Calu3 (cell line): Measurements from ENCODE around the gene ADRB2. TPM values are rescaled to one million over a fixed set of nuclear protein-coding genes. Genes with fewer than 3 reads are reported as not detected.

Source experiments
- BruUV-seq: library from RNA; stranded (reverse); fragments of 400-500 nt; replicated peaks from 2 replicates; lab custom pipeline; 2021; lab: Mats Ljungman, UMichigan
- CTCF ChIA-PET: fragments of 300-600 bp; sonication (Branson Sonifier 250); formaldehyde crosslinking; loops from one replicate; lab custom pipeline; 2022; ENCODE audit warnings: antibody characterized with exemption; lab: Charles Lee
- DNase-seq: peaks from one replicate; pipeline ENCODE4 v3.0.0; 2022
- H3K27ac Mint-ChIP-seq: one replicate; pipeline ENCODE4 v1.8.0; 2022; ENCODE audit warnings: mixed read lengths; ENCODE audit not compliant: unreplicated experiment
- H3K27me3 Mint-ChIP-seq: one replicate; pipeline ENCODE4 v1.8.0; 2022; ENCODE audit warnings: mixed read lengths; ENCODE audit not compliant: unreplicated experiment
- H3K36me3 Mint-ChIP-seq: one replicate; pipeline ENCODE4 v1.8.0; 2022; ENCODE audit warnings: mild to moderate bottlenecking, moderate library complexity, mixed read lengths; ENCODE audit not compliant: insufficient read depth, unreplicated experiment
- H3K4me1 Mint-ChIP-seq: one replicate; pipeline ENCODE4 v1.8.0; 2022; ENCODE audit warnings: mild to moderate bottlenecking, low read depth, mixed read lengths; ENCODE audit not compliant: unreplicated experiment
- H3K4me3 Mint-ChIP-seq: one replicate; pipeline ENCODE4 v1.8.0; 2022; ENCODE audit warnings: mild to moderate bottlenecking, low read depth, moderate library complexity, mixed read lengths; ENCODE audit not compliant: unreplicated experiment
- H3K9me3 Mint-ChIP-seq: one replicate; pipeline ENCODE4 v1.8.0; 2022; ENCODE audit warnings: low read depth, mixed read lengths; ENCODE audit not compliant: unreplicated experiment
- CTCF ChIP-seq: fragments of 200-600 bp; IDR thresholded peaks from one replicate; pipeline ENCODE4 v1.8.0; 2022; ENCODE audit warnings: antibody characterized with exemption; ENCODE audit not compliant: unreplicated experiment
- intact Hi-C: fragments of 100-400 bp; cut with micrococcal nuclease; formaldehyde crosslinking; loops from one replicate; pipeline ENCODE4 v1.10.0; 2022; ENCODE audit not compliant: unreplicated experiment
- total RNA-seq: library from RNA; stranded (reverse); gene quantifications from 2 replicates; pipeline ENCODE4 v1.2.3, GENCODE V29; 2022

ADRB2 gene
- total RNA-seq, 1 experiment from 2014 or later = 16.9 TPM

- no TSS peak for BruUV-seq
- H3K36me3 Mint-ChIP-seq = no peaks in the 10 kb centered on the region
- DNase-seq = no peak
- CTCF ChIA-PET = no interaction called here
- no peaks in the 10 kb centered on the region for H3K27me3 Mint-ChIP-seq
- H3K4me1 Mint-ChIP-seq = no peaks in the 10 kb centered on the region
- no peak overlapping the region for H3K4me3 Mint-ChIP-seq
- no peak for TF ChIP-seq CTCF
- no peak overlapping the region for H3K27ac Mint-ChIP-seq
- intact Hi-C loops = no loop called here
- no peaks in the 10 kb centered on the region for H3K9me3 Mint-ChIP-seq
Observed at GRCh38 chr5:148853868-148854267, 27.5 kb downstream of the ADRB2 start.

- intact Hi-C loops = no loop called here
- DNase-seq = no peak
- no peaks in the 10 kb centered on the region for H3K27me3 Mint-ChIP-seq
- H3K4me3 Mint-ChIP-seq = no peak overlapping the region
- no peaks in the 10 kb centered on the region for H3K36me3 Mint-ChIP-seq
- H3K4me1 Mint-ChIP-seq = no peaks in the 10 kb centered on the region
- H3K27ac Mint-ChIP-seq = no peak overlapping the region
- no peak for TF ChIP-seq CTCF
- H3K9me3 Mint-ChIP-seq = no peaks in the 10 kb centered on the region
- CTCF ChIA-PET = no interaction called here
- no TSS peak for BruUV-seq
Observed at GRCh38 chr5:148855249-148856008, 29.0 kb downstream of the ADRB2 start.

GRCh38 chr5:148856009-148856367, 29.6 kb downstream of the ADRB2 start:
- Mint-ChIP-seq H3K27me3 (no peaks in the 10 kb centered on the region), H3K4me3 (no peak overlapping the region), H3K4me1 (no peaks in the 10 kb centered on the region), H3K36me3 (no peaks in the 10 kb centered on the region), H3K27ac (no peak overlapping the region), H3K9me3 (no peaks in the 10 kb centered on the region)
- CTCF ChIA-PET = no interaction called here
- no TSS peak for BruUV-seq
- TF ChIP-seq CTCF = no peak
- intact Hi-C loops = no loop called here
- DNase-seq = no peak

GRCh38 chr5:148856424-148856823, 30.0 kb downstream of the ADRB2 start:
- Mint-ChIP-seq H3K27me3 (no peaks in the 10 kb centered on the region), H3K4me1 (no peaks in the 10 kb centered on the region)
- CTCF ChIA-PET = no interaction called here

More at GRCh38 chr5:148856424-148856823, 30.0 kb downstream of the ADRB2 start:
- BruUV-seq = no TSS peak
- TF ChIP-seq CTCF = no peak
- H3K4me3 Mint-ChIP-seq = no peak overlapping the region
- no peaks in the 10 kb centered on the region for H3K9me3 Mint-ChIP-seq
- intact Hi-C loops = no loop called here
- H3K36me3 Mint-ChIP-seq = no peaks in the 10 kb centered on the region
- no peak overlapping the region for H3K27ac Mint-ChIP-seq
- DNase-seq = no peak
